ENCODE results near the gene ITGA7. TPM values are rescaled to one million over a fixed set of nuclear protein-coding genes. Genes with fewer than 3 reads are reported as not detected.

The ITGA7 gene
- total RNA-seq, 1 donor from 2014 or later, result 2.0 TPM

- no peak overlapping the region for H3K4me3 ChIP-seq (ENCODE audit: low read depth, low read length)
- H3K36me3 ChIP-seq (ENCODE audit: control insufficient read depth, insufficient read depth, low read length), result no peaks in the 10 kb centered on the region
- DNase-seq (ENCODE audit: low read depth), result no peak
- no peaks in the 10 kb centered on the region for H3K27me3 ChIP-seq (ENCODE audit: control insufficient read depth, insufficient read depth, low read length)
- TF ChIP-seq CTCF (IDR thresholded peaks at IDR 0.05; ENCODE audit: insufficient read depth, low read length, poor library complexity, severe bottlenecking), result no peak
These were observed 10.8 kb downstream of the ITGA7 start for GRCh38 chr12:55696796-55697462.

- Histone ChIP-seq H3K27me3 (ENCODE audit: control insufficient read depth, insufficient read depth, low read length) (no peaks in the 10 kb centered on the region), H3K4me3 (ENCODE audit: low read depth, low read length) (no peak overlapping the region), H3K36me3 (ENCODE audit: control insufficient read depth, insufficient read depth, low read length) (no peaks in the 10 kb centered on the region)
- TF ChIP-seq CTCF (IDR thresholded peaks at IDR 0.05; ENCODE audit: insufficient read depth, low read length, poor library complexity, severe bottlenecking), result no peak
- no peak for DNase-seq (ENCODE audit: low read depth)
These were observed 11.6 kb downstream of the ITGA7 start for GRCh38 chr12:55696141-55696540.

- H3K27me3 ChIP-seq (ENCODE audit: control insufficient read depth, insufficient read depth, low read length), result no peaks in the 10 kb centered on the region
- H3K4me3 ChIP-seq (ENCODE audit: low read depth, low read length), result no peak overlapping the region
- H3K36me3 ChIP-seq (ENCODE audit: control insufficient read depth, insufficient read depth, low read length), result no peaks in the 10 kb centered on the region
- no peak for DNase-seq (ENCODE audit: low read depth)
- no peak for TF ChIP-seq CTCF (IDR thresholded peaks at IDR 0.05; ENCODE audit: insufficient read depth, low read length, poor library complexity, severe bottlenecking)
These were observed 12.4 kb downstream of the ITGA7 start for GRCh38 chr12:55695349-55695748.

- no peak for TF ChIP-seq CTCF (IDR thresholded peaks at IDR 0.05; ENCODE audit: insufficient read depth, low read length, poor library complexity, severe bottlenecking)
- Histone ChIP-seq H3K36me3 (ENCODE audit: control insufficient read depth, insufficient read depth, low read length) (no peaks in the 10 kb centered on the region), H3K27me3 (ENCODE audit: control insufficient read depth, insufficient read depth, low read length) (no peaks in the 10 kb centered on the region), H3K4me3 (ENCODE audit: low read depth, low read length) (no peak overlapping the region)
- DNase-seq (ENCODE audit: low read depth), result no peak
These were observed 13.1 kb downstream of the ITGA7 start for GRCh38 chr12:55694651-55695050.

GRCh38 chr12:55694188-55694515 lies 13.6 kb downstream of the ITGA7 start:
- no peak for TF ChIP-seq CTCF (IDR thresholded peaks at IDR 0.05; ENCODE audit: insufficient read depth, low read length, poor library complexity, severe bottlenecking)

More at GRCh38 chr12:55694188-55694515, 13.6 kb downstream of the ITGA7 start:
- no peak for DNase-seq (ENCODE audit: low read depth)
- Histone ChIP-seq H3K36me3 (ENCODE audit: control insufficient read depth, insufficient read depth, low read length) (no peaks in the 10 kb centered on the region), H3K4me3 (ENCODE audit: low read depth, low read length) (no peak overlapping the region), H3K27me3 (ENCODE audit: control insufficient read depth, insufficient read depth, low read length) (no peaks in the 10 kb centered on the region)
